ENCODE data around the gene SPPL2C. TPM values are rescaled to one million over a fixed set of nuclear protein-coding genes. Genes with fewer than 3 reads are reported as not detected.

SPPL2C gene
- total RNA-seq, 1 experiment from 2014 or later, result not detected

DNA sequence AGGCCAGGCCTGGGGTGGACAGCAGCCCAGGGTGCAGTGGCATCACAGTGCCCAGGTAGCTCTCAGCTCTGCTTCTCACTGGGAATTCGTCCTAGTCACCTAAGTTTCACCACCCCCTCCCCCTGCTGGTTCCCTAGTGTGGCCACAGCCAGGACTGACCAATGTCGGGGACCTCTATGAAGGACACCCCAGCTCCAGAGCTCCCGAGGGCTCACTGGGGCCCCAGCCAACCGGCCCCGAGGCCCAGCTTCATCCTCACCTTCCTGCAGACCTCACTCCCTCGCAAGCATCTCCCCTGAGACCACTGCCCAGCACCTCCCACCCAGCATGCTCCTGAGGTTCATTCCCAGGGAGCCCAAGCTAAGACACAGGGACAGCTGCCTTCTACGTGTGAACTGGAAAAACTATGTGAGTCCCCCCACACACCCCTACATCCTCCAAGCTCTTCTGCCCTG lies 4.9 kb downstream of the SPPL2C start:
- H3K56ac ChIP-seq (ENCODE audit: insufficient read length, low read depth, low read length), result no peak overlapping the region
- H3K4me1 Mint-ChIP-seq, result 0 out of 4 replicates have a peak, but pooled peaks cover 0 to 3% of the 10 kb centered on the region in 2 experiments
- WGBS (ENCODE audit: extremely low coverage, insufficient read length, low lambda C conversion rate), result no CpG with 5 or more reads among the region's 7 CpGs
- H3K18ac ChIP-seq (ENCODE audit: insufficient read length, low read depth, low read length), result no peak overlapping the region
- H3K36me3 Mint-ChIP-seq (ENCODE audit: insufficient read depth in 1 of 3, low read depth in 3 of 3), result no peaks in the 10 kb centered on the region
- H4K91ac ChIP-seq (ENCODE audit: insufficient read length, low read depth, low read length), result no peak overlapping the region
- no peak overlapping the region for H3K23ac ChIP-seq (ENCODE audit: insufficient read length, low read depth, low read length)
- H3K9ac ChIP-seq (ENCODE audit: extremely low read depth, insufficient read length, low read length), result no peak overlapping the region
- H4K5ac ChIP-seq (ENCODE audit: insufficient read length, low read depth, low read length), result no peak overlapping the region
- TF ChIP-seq, protein P1, sequence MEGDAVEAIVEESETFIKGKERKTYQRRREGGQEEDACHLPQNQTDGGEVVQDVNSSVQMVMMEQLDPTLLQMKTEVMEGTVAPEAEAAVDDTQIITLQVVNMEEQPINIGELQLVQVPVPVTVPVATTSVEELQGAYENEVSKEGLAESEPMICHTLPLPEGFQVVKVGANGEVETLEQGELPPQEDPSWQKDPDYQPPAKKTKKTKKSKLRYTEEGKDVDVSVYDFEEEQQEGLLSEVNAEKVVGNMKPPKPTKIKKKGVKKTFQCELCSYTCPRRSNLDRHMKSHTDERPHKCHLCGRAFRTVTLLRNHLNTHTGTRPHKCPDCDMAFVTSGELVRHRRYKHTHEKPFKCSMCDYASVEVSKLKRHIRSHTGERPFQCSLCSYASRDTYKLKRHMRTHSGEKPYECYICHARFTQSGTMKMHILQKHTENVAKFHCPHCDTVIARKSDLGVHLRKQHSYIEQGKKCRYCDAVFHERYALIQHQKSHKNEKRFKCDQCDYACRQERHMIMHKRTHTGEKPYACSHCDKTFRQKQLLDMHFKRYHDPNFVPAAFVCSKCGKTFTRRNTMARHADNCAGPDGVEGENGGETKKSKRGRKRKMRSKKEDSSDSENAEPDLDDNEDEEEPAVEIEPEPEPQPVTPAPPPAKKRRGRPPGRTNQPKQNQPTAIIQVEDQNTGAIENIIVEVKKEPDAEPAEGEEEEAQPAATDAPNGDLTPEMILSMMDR (conservative IDR thresholded peaks at IDR 0.05), result no peak
- peaks cover 3% of the 10 kb centered on the region; the same call in 1 of the 2 replicates for H3K27me3 ChIP-seq (ENCODE audit: insufficient read depth, low read length)
- no peak overlapping the region for H3K27ac ChIP-seq (ENCODE audit: insufficient read length, low read depth, low read length)
- H2BK20ac ChIP-seq (ENCODE audit: low read depth, low read length, poor library complexity, severe bottlenecking), result no peak overlapping the region
- H3K23me2 ChIP-seq (ENCODE audit: insufficient read length, low read depth, low read length, poor library complexity, severe bottlenecking), result no peaks in the 10 kb centered on the region
- no peak overlapping the region for H3K4me2 ChIP-seq (ENCODE audit: insufficient read depth, insufficient read length, low read length)
- H3T11ph ChIP-seq (ENCODE audit: low read length), result no peak overlapping the region
- peaks cover 4% of the 10 kb centered on the region for H4K20me1 ChIP-seq (ENCODE audit: control insufficient read depth, insufficient read depth, insufficient read length)
- H2BK5ac ChIP-seq (ENCODE audit: insufficient read length, low read length), result no peak overlapping the region
- H2BK120ac ChIP-seq (ENCODE audit: low read depth, low read length, poor library complexity, severe bottlenecking), result no peak overlapping the region
- peaks cover 12% of the 10 kb centered on the region for H3K27me3 Mint-ChIP-seq (ENCODE audit: low read depth)
- H3K4me1 ChIP-seq (ENCODE audit: insufficient read depth, low read length), result no peaks in the 10 kb centered on the region
- H2BK12ac ChIP-seq (ENCODE audit: insufficient read length, low read depth, low read length), result no peak overlapping the region
- no peaks in the 10 kb centered on the region for H3K9me3 ChIP-seq (ENCODE audit: control insufficient read depth, low read depth, low read length)
- no peak overlapping the region for H2AFZ ChIP-seq (ENCODE audit: low read length)
- H2AK5ac ChIP-seq (ENCODE audit: insufficient read length, low read length), result no peak overlapping the region
- no peak overlapping the region for H4K8ac ChIP-seq (replicated peaks; ENCODE audit: insufficient read length, low read depth, low read length)
- no peak for DNase-seq
- H3K4ac ChIP-seq (ENCODE audit: low read depth, low read length), result no peak overlapping the region
- no peaks in the 10 kb centered on the region for H3K79me2 ChIP-seq (ENCODE audit: insufficient read depth, low read length)
- no peak overlapping the region for H2BK15ac ChIP-seq (ENCODE audit: low read depth, low read length)
- no peak overlapping the region; the same call in 1 of the 2 replicates for H3K14ac ChIP-seq (ENCODE audit: insufficient read depth, low read length)
- no peaks in the 10 kb centered on the region for H3K9me3 Mint-ChIP-seq
- H3K27ac Mint-ChIP-seq, result peak overlapping the region in 1 of 3 experiments; percentile 70; a peak in 2 of 7 replicates
- no peak overlapping the region for H3K4me3 Mint-ChIP-seq
- H3K79me1 ChIP-seq (ENCODE audit: insufficient read depth, low read depth, low read length, poor library complexity, severe bottlenecking), result no peaks in the 10 kb centered on the region
